ENCODE measurements around the gene FABP7. TPM values are rescaled to one million over a fixed set of nuclear protein-coding genes. Genes with fewer than 3 reads are reported as not detected.
"Not testable (repeated sequence)": the region's sequence is repeated elsewhere in the genome, so short reads cannot be mapped to it uniquely, and the experiment has no call there.

Gene FABP7
- not detected for total RNA-seq

- Mint-ChIP-seq H3K4me1 (ENCODE audit: low read depth in 2 of 2) (no peaks in the 10 kb centered on the region), H3K36me3 (no peaks in the 10 kb centered on the region), H3K27ac (no peak within 1 kb of the TSS), H3K27me3 (peaks cover 29 to 31% of the 10 kb centered on the region in 2 donors), H3K4me3 (no peak within 1 kb of the TSS), H3K9me3 (peaks cover 4% of the 10 kb centered on the region)
- no peak for DNase-seq (ENCODE audit: low spot score)
- no peak for ATAC-seq
Measured at GRCh38 chr6:122779667-122780066, at the start of gene FABP7. FABP7 (plus strand) TSS chr6:122779716; CDS start chr6:122779795, 79 bp downstream.

DNA sequence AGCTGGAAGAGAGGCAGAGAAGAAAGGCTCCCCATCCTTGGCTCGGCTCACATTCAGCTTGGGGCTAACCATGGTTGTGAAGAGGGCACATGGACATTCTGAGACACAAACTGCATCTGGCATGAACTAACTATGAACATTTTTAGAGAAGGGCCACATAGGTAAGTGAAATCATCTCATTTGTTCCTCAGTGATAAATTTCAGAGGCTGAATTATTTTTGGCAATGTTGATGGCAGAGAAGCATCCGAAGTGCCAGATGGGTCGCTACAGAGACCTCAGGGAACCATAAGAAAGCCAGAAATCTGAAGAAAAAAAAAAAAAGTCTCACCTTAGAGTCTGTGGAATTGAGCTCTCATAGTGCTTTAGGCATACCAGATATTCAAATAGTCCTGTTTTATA is 49.2 kb upstream of the FABP7 start:
- H3K4me3 Mint-ChIP-seq, result no peak overlapping the region
- ATAC-seq, result no peak

GRCh38 chr6:122730775-122731386 is 48.6 kb upstream of the FABP7 start:
- ATAC-seq, result no peak
- no peak for DNase-seq (ENCODE audit: low spot score)
- H3K9me3 Mint-ChIP-seq, result no peaks in the 10 kb centered on the region
- H3K4me3 Mint-ChIP-seq, result no peak overlapping the region
- no peaks in the 10 kb centered on the region for H3K36me3 Mint-ChIP-seq
- H3K4me1 Mint-ChIP-seq (ENCODE audit: low read depth in 2 of 2), result no peaks in the 10 kb centered on the region
- no peak overlapping the region for H3K27ac Mint-ChIP-seq
- peaks cover 15 to 17% of the 10 kb centered on the region in 2 donors for H3K27me3 Mint-ChIP-seq

More for the DNA sequence above, 49.2 kb upstream of the FABP7 start:
- H3K36me3 Mint-ChIP-seq, result no peaks in the 10 kb centered on the region
- no peaks in the 10 kb centered on the region for H3K4me1 Mint-ChIP-seq (ENCODE audit: low read depth in 2 of 2)
- H3K27me3 Mint-ChIP-seq, result peaks cover 13 to 15% of the 10 kb centered on the region in 2 donors
- no peak for DNase-seq (ENCODE audit: low spot score)
- H3K27ac Mint-ChIP-seq, result no peak overlapping the region
- H3K9me3 Mint-ChIP-seq, result no peaks in the 10 kb centered on the region

DNA sequence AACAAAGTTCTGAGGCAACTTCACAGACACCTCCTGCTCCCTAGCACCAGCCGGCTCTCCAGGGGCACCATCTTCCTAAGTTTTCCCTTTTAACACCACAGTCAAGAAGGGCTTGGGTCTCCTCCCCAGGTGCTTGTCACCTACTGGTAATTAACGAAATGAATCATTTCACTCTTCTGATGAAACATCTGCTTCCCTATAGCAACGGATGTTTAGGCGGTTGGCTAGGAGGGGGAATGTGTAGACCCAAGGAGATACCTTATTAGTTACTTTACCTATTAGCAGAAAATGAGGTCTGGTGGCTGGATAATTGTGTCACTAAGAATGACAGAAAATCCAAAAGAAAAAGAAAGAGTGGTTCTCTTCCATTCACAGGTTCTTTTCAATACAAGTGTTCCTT is 46.3 kb upstream of the FABP7 start:
- no peaks in the 10 kb centered on the region for H3K36me3 Mint-ChIP-seq
- H3K9me3 Mint-ChIP-seq, result no peaks in the 10 kb centered on the region
- peaks cover 15 to 19% of the 10 kb centered on the region in 2 donors for H3K27me3 Mint-ChIP-seq
- DNase-seq (ENCODE audit: low spot score) (no peak), ATAC-seq (no peak)
- H3K27ac Mint-ChIP-seq, result no peak overlapping the region
- H3K4me1 Mint-ChIP-seq (ENCODE audit: low read depth in 2 of 2), result no peaks in the 10 kb centered on the region
- no peak overlapping the region for H3K4me3 Mint-ChIP-seq

GRCh38 chr6:122734529-122735395 is 44.8 kb upstream of the FABP7 start:
- Mint-ChIP-seq H3K27ac (no peak overlapping the region), H3K4me1 (ENCODE audit: low read depth in 2 of 2) (no peaks in the 10 kb centered on the region), H3K9me3 (no peaks in the 10 kb centered on the region), H3K27me3 (peaks cover 15 to 19% of the 10 kb centered on the region in 2 donors), H3K4me3 (no peak overlapping the region), H3K36me3 (no peaks in the 10 kb centered on the region)
- no peak for DNase-seq (ENCODE audit: low spot score)
- ATAC-seq, result no peak

DNA sequence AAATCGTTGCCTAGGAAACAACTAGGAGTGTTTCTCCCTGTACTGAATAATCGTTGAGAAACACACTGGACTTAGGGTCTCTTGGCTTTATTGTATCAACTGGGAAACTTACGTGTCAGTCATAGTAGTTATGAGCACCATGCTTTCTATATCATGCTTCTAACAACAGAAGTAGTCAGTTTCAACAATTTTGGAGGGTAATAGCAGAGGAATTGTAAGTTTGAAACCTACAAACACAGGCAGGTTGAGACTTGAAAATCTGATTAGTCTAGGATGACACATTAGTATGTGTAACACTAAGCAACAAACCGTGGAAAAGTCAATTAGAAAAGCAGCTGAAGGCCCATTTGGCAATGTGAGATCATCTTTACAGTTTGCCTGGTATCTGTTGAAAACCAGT is 43.9 kb upstream of the FABP7 start:
- no peaks in the 10 kb centered on the region for H3K9me3 Mint-ChIP-seq
- H3K4me1 Mint-ChIP-seq (ENCODE audit: low read depth in 2 of 2), result no peaks in the 10 kb centered on the region
- ATAC-seq (no peak), DNase-seq (ENCODE audit: low spot score) (no peak)
- no peak overlapping the region for H3K27ac Mint-ChIP-seq
- H3K4me3 Mint-ChIP-seq, result no peak overlapping the region
- H3K27me3 Mint-ChIP-seq, result peaks cover 15 to 17% of the 10 kb centered on the region in 2 donors
- H3K36me3 Mint-ChIP-seq, result no peaks in the 10 kb centered on the region

DNA sequence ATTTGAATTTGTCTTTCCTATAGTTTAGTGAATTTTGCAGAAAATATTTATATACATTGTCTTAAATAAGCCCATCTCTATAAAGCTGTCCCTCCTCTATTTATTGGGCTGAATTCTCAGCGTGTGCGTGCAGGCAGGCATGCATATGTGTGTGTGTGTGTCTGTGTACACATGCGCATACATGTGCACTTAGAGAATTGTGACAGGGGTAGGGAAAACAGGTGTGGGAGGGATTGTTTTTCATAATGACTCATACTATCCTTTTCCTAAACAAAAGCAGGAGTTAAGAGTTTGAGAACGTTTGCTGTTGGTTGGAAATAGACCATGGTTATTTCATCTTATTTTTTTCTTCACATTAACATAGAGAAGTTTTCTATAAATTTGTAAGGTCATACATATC is 43.4 kb upstream of the FABP7 start:
- no peak overlapping the region for H3K4me3 Mint-ChIP-seq
- no peak overlapping the region for H3K27ac Mint-ChIP-seq
- DNase-seq (ENCODE audit: low spot score) (no peak), ATAC-seq (no peak)
- H3K36me3 Mint-ChIP-seq, result no peaks in the 10 kb centered on the region
- H3K9me3 Mint-ChIP-seq, result no peaks in the 10 kb centered on the region
- H3K27me3 Mint-ChIP-seq, result peaks cover 15 to 17% of the 10 kb centered on the region in 2 donors
- no peaks in the 10 kb centered on the region for H3K4me1 Mint-ChIP-seq (ENCODE audit: low read depth in 2 of 2)

DNA sequence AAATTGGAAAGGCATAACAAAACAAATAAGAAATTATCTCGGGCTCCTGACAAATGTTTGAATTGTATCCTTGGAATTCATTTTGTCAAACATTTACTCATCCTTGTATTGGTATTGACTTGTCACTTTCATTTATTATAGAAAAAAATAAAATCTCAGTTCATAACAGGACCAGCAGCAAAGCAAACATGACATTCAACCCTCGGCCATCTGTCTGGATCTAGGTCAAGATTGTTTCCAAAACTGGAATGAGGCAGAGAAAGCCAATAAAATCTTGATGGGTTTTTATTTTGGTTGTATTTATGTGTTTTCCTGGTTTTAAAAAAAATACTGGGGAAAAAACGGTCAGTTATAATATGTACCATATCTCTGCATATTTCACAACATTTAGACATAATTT is 42.9 kb upstream of the FABP7 start:
- no peaks in the 10 kb centered on the region for H3K9me3 Mint-ChIP-seq
- ATAC-seq, result no peak
- peaks cover 15 to 17% of the 10 kb centered on the region in 2 donors for H3K27me3 Mint-ChIP-seq
- no peaks in the 10 kb centered on the region for H3K4me1 Mint-ChIP-seq (ENCODE audit: low read depth in 2 of 2)
- H3K27ac Mint-ChIP-seq, result no peak overlapping the region
- H3K4me3 Mint-ChIP-seq, result no peak overlapping the region
- no peak for DNase-seq (ENCODE audit: low spot score)
- no peaks in the 10 kb centered on the region for H3K36me3 Mint-ChIP-seq

DNA sequence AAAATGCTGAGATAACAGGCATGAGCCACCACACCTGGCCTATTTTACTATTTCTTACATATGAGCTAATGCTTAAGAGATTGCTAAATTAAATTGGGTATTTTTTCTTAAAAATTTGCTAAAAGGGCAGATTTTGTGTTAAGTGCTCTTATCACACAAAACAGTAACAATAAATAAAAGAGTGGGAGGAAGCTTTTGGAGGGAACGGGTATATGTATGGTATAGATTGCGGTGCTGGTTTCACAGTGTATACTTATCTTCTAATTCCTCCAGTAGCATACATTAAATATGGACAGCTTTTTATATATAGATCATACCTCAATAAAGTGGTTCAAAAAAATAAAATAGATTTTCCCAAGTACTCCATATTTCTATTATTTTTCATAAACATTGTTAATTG is 39.4 kb upstream of the FABP7 start:
- H3K36me3 Mint-ChIP-seq, result no peaks in the 10 kb centered on the region
- H3K9me3 Mint-ChIP-seq, result no peaks in the 10 kb centered on the region
- H3K4me3 Mint-ChIP-seq, result no peak overlapping the region

DNA sequence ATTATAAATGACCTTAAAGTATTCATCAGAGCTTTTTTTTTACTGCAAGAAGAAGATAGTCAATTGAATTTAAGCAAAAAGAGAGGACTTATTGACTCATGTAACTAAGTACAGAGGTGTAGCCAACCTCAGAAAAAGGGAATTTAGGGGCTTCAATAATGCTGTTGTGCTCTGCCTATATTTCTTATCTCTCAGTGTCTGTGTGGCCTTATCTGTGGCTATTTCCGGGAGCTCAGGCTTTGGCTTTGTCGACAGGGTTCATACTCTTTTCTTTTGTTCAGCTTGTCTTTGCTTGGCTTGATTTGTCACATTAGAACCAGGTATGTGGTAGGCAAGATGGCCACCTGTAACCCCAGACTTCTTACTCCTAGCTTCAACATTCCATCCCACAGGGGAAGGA is 38.6 kb upstream of the FABP7 start:
- no peaks in the 10 kb centered on the region for H3K36me3 Mint-ChIP-seq
- DNase-seq (ENCODE audit: low spot score) (no peak), ATAC-seq (no peak)
- H3K9me3 Mint-ChIP-seq, result no peaks in the 10 kb centered on the region
- H3K27ac Mint-ChIP-seq, result no peak overlapping the region
- H3K4me1 Mint-ChIP-seq (ENCODE audit: low read depth in 2 of 2), result no peaks in the 10 kb centered on the region
- no peak overlapping the region for H3K4me3 Mint-ChIP-seq
- peaks cover 0 to 2% of the 10 kb centered on the region in 2 donors for H3K27me3 Mint-ChIP-seq

More for the DNA sequence above, 39.4 kb upstream of the FABP7 start:
- H3K4me1 Mint-ChIP-seq (ENCODE audit: low read depth in 2 of 2), result no peaks in the 10 kb centered on the region
- H3K27ac Mint-ChIP-seq, result no peak overlapping the region
- no peak for ATAC-seq
- peaks cover 4 to 6% of the 10 kb centered on the region in 2 donors for H3K27me3 Mint-ChIP-seq
- no peak for DNase-seq (ENCODE audit: low spot score)

DNA sequence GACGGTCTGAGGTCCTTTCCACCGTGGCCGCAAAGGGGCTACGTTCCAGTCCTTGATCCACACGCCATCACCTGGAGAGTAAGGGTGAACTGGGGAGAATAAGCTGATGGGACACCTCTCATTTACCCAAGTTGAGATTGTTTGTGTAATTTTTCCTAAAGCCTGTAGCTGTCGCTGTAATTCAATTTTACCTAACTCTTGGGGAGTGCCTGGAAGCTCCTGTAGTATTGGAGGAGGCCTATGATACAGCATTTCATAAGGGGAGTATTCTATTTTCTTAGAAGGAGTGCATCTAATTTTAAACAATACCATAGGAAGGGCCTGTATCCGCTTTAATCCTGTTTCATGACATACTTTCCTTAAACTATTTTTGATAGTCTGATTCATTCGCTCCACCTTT is 35.3 kb upstream of the FABP7 start:
- not testable (repeated sequence) for H3K27ac Mint-ChIP-seq; ATAC-seq; H3K9me3 Mint-ChIP-seq; H3K4me3 Mint-ChIP-seq; H3K27me3 Mint-ChIP-seq; DNase-seq (ENCODE audit: low spot score); H3K36me3 Mint-ChIP-seq
- H3K4me1 Mint-ChIP-seq (ENCODE audit: low read depth in 2 of 2), result peaks cover 13% of the 10 kb centered on the region in 2 donors

GRCh38 chr6:122744856-122745255 is 34.7 kb upstream of the FABP7 start:
- H3K4me3 Mint-ChIP-seq; ATAC-seq; H3K27ac Mint-ChIP-seq; H3K27me3 Mint-ChIP-seq; H3K9me3 Mint-ChIP-seq; DNase-seq (ENCODE audit: low spot score); H3K36me3 Mint-ChIP-seq: not testable (repeated sequence)
- H3K4me1 Mint-ChIP-seq (ENCODE audit: low read depth in 2 of 2), result peaks cover 17% of the 10 kb centered on the region in 2 donors

- Mint-ChIP-seq H3K27ac (no peak overlapping the region), H3K4me3 (no peak overlapping the region), H3K9me3 (no peaks in the 10 kb centered on the region), H3K4me1 (ENCODE audit: low read depth in 2 of 2) (peaks cover 28 to 29% of the 10 kb centered on the region in 2 donors), H3K36me3 (no peaks in the 10 kb centered on the region), H3K27me3 (no peaks in the 10 kb centered on the region)
- no peak for ATAC-seq
- no peak for DNase-seq (ENCODE audit: low spot score)
Measured at GRCh38 chr6:122746688-122747087, 32.8 kb upstream of the FABP7 start.

- Mint-ChIP-seq H3K27me3 (no peaks in the 10 kb centered on the region), H3K4me1 (ENCODE audit: low read depth in 2 of 2) (peaks cover 31 to 32% of the 10 kb centered on the region in 2 donors), H3K4me3 (no peak overlapping the region), H3K36me3 (no peaks in the 10 kb centered on the region), H3K27ac (peak overlapping the region; percentile 5 to 30), H3K9me3 (no peaks in the 10 kb centered on the region)
- ATAC-seq, result no peak
- DNase-seq (ENCODE audit: low spot score), result no peak
Measured at GRCh38 chr6:122747573-122747972, 31.9 kb upstream of the FABP7 start.

Measured in natural killer cell treated with Interleukin-12 subunit alpha and Interleukin-12 subunit beta and Interleukin-15 and Interleukin-18, amount 100 ng/mL, for 72 hours (primary cell).